ENCODE measurements around the gene CDK10. TPM values are rescaled to one million over a fixed set of nuclear protein-coding genes. Genes with fewer than 3 reads are reported as not detected.
A peak's percentile ranks its signal among the peaks of the same experiment; 100 is the strongest.

Gene CDK10
- total and polyA plus RNA-seq, 10 of the 15 experiments (the other 5 are each of a cell fraction or from before 2014, with no cell fraction given): 1.5 to 58.7 (median 36.0) TPM

DNA sequence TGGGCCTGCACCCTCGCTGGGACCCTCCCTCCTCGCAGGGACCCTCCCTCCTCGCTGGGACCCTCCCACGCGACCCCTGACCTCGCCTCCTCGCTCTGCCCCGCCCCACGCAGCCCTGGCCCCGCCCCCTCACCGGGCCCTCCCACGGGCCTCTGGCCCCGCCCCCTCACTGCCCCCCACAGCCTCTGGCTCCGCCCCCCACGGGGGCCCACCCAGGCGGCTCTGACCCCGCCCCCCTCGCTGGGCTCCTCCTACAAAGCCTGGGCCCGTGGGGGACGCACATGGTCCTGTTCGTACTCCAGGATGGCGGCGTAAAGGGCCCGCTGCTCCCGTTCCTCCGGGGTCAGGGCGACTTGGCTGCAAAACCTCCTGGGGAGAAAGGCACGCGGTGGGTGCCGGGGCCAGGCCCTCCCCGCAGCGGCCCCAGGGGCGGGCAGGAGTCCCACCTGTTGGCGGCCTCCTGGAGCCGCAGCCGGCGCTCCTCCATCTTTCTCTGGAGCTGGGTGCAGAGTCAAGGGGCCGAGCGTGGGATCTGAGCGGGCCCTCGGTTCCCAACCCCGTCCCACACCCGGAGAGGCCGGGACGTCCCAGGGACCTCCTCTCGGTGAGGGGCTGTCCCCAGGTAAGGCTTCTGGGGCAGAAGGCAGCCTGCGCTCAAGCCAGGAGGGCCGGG lies 25.2 kb downstream of the CDK10 start (continued):
- TF ChIP-seq EED (IDR thresholded peaks at IDR 0.05; ENCODE audit: low read depth): 0 out of 2 replicates have a peak, but pooled peaks have one; percentile 22
- no peak for TF ChIP-seq SUZ12 (IDR thresholded peaks at IDR 0.05; ENCODE audit: unreplicated experiment)
- TF ChIP-seq, protein P1, sequence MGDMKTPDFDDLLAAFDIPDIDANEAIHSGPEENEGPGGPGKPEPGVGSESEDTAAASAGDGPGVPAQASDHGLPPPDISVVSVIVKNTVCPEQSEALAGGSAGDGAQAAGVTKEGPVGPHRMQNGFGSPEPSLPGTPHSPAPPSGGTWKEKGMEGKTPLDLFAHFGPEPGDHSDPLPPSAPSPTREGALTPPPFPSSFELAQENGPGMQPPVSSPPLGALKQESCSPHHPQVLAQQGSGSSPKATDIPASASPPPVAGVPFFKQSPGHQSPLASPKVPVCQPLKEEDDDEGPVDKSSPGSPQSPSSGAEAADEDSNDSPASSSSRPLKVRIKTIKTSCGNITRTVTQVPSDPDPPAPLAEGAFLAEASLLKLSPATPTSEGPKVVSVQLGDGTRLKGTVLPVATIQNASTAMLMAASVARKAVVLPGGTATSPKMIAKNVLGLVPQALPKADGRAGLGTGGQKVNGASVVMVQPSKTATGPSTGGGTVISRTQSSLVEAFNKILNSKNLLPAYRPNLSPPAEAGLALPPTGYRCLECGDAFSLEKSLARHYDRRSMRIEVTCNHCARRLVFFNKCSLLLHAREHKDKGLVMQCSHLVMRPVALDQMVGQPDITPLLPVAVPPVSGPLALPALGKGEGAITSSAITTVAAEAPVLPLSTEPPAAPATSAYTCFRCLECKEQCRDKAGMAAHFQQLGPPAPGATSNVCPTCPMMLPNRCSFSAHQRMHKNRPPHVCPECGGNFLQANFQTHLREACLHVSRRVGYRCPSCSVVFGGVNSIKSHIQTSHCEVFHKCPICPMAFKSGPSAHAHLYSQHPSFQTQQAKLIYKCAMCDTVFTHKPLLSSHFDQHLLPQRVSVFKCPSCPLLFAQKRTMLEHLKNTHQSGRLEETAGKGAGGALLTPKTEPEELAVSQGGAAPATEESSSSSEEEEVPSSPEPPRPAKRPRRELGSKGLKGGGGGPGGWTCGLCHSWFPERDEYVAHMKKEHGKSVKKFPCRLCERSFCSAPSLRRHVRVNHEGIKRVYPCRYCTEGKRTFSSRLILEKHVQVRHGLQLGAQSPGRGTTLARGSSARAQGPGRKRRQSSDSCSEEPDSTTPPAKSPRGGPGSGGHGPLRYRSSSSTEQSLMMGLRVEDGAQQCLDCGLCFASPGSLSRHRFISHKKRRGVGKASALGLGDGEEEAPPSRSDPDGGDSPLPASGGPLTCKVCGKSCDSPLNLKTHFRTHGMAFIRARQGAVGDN (IDR thresholded peaks at IDR 0.05): peak; percentile 62; the same call in 1 of the 2 replicates
- 0 out of 2 replicates have a peak, but pooled peaks have one; percentile 56 for TF ChIP-seq SIN3A (IDR thresholded peaks at IDR 0.05; ENCODE audit: low read depth, low read length)
- TF ChIP-seq CUX1 (IDR thresholded peaks at IDR 0.05; ENCODE audit: insufficient replicate concordance, low read depth, low read length): no peak
- no peak for TF ChIP-seq EZH2 (IDR thresholded peaks at IDR 0.05; ENCODE audit: borderline replicate concordance, control insufficient read depth, low read depth, low read length)
- TF ChIP-seq SREBF1 (IDR thresholded peaks at IDR 0.05; ENCODE audit: low read length): no peak
- no peak for TF ChIP-seq SMC3 (IDR thresholded peaks at IDR 0.05; ENCODE audit: borderline replicate concordance, low read length)
- no peak for TF ChIP-seq TCF7 (IDR thresholded peaks at IDR 0.05; ENCODE audit: borderline replicate concordance)
- TF ChIP-seq RFX5 (IDR thresholded peaks at IDR 0.05; ENCODE audit: low read depth, low read length): no peak
- no peak for TF ChIP-seq MYC (IDR thresholded peaks at IDR 0.05; ENCODE audit: insufficient read depth, insufficient read length, insufficient replicate concordance, low read length, severe bottlenecking)
- TF ChIP-seq SMAD5 (IDR thresholded peaks at IDR 0.05; ENCODE audit: low read depth): no peak
- peak; percentile 60; the same call in 1 of the 2 replicates for TF ChIP-seq TAF1 (IDR thresholded peaks at IDR 0.05; ENCODE audit: borderline replicate concordance, low read depth, low read length)
- no peak for TF ChIP-seq POU2F2 (IDR thresholded peaks at IDR 0.05; ENCODE audit: borderline replicate concordance, low read depth, low read length)
- TF ChIP-seq MTA3 (IDR thresholded peaks at IDR 0.05; ENCODE audit: borderline replicate concordance, low read length): no peak
- TF ChIP-seq, protein P2, sequence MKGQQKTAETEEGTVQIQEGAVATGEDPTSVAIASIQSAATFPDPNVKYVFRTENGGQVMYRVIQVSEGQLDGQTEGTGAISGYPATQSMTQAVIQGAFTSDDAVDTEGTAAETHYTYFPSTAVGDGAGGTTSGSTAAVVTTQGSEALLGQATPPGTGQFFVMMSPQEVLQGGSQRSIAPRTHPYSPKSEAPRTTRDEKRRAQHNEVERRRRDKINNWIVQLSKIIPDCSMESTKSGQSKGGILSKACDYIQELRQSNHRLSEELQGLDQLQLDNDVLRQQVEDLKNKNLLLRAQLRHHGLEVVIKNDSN (IDR thresholded peaks at IDR 0.05; ENCODE audit: borderline replicate concordance, extremely low read length, insufficient read depth, low read depth, low read length): no peak
- no peak for TF ChIP-seq PAX5 (IDR thresholded peaks at IDR 0.05; ENCODE audit: borderline replicate concordance, low read depth, low read length)
- no peak for TF ChIP-seq KLF5 (IDR thresholded peaks at IDR 0.05; ENCODE audit: partially characterized antibody)
- no peak for TF ChIP-seq RAD51 (IDR thresholded peaks at IDR 0.05)
